ENCODE results near the gene HSPA5. TPM values are rescaled to one million over a fixed set of nuclear protein-coding genes. Genes with fewer than 3 reads are reported as not detected.

The HSPA5 gene
- total and polyA plus RNA-seq, 9 donors, result 67.1 to 309 (median 147) TPM

GRCh38 chr9:125260561-125260960 is 19.4 kb upstream of the HSPA5 start:
- H3K9me3 ChIP-seq, result no peaks in the 10 kb centered on the region
- no peaks in the 10 kb centered on the region for H3K36me3 ChIP-seq
- no peaks in the 10 kb centered on the region for H3K27me3 ChIP-seq
- no peak for TF ChIP-seq POLR2A (IDR thresholded peaks at IDR 0.05)
- TF ChIP-seq EP300 (IDR thresholded peaks at IDR 0.05), result no peak
- TF ChIP-seq CTCF (IDR thresholded peaks at IDR 0.05), result no peak
- H3K27ac ChIP-seq, result no peak overlapping the region
- DNase-seq, result no peak
- intact Hi-C loops (cut with DNase I), result no loop called here
- H3K4me3 ChIP-seq, result no peak overlapping the region
- H3K4me1 ChIP-seq (ENCODE audit: insufficient read depth), result peaks cover 7% of the 10 kb centered on the region

GRCh38 chr9:125258832-125259534 is 17.8 kb upstream of the HSPA5 start:
- WGBS, 3 donors, result 67 to 77% (median 74%) methylated on average over 2 of the region's 2 CpGs
- H3K27me3 ChIP-seq, result no peaks in the 10 kb centered on the region
- no peak for DNase-seq
- no peak for TF ChIP-seq CTCF (IDR thresholded peaks at IDR 0.05)
- TF ChIP-seq POLR2A (IDR thresholded peaks at IDR 0.05), result no peak
- no peak for TF ChIP-seq EP300 (IDR thresholded peaks at IDR 0.05)
- H3K4me1 ChIP-seq (ENCODE audit: insufficient read depth), result peaks cover 4% of the 10 kb centered on the region
- H3K27ac ChIP-seq, result no peak overlapping the region
- no peaks in the 10 kb centered on the region for H3K36me3 ChIP-seq
- H3K9me3 ChIP-seq, result no peaks in the 10 kb centered on the region
- intact Hi-C loops (cut with DNase I), result no loop called here
- no peak overlapping the region for H3K4me3 ChIP-seq

- DNase-seq, result no peak
- Histone ChIP-seq H3K27me3 (no peaks in the 10 kb centered on the region), H3K4me3 (no peak overlapping the region), H3K27ac (no peak overlapping the region), H3K4me1 (ENCODE audit: insufficient read depth) (no peaks in the 10 kb centered on the region), H3K36me3 (no peaks in the 10 kb centered on the region), H3K9me3 (no peaks in the 10 kb centered on the region)
- intact Hi-C loops (cut with DNase I), result no loop called here
- TF ChIP-seq CTCF (IDR thresholded peaks at IDR 0.05), result no peak
- 87 to 93% (median 88%) methylated on average over 6 of the region's 6 CpGs for WGBS, 3 donors
These were observed 17.1 kb upstream of the HSPA5 start for GRCh38 chr9:125258160-125258785.

GRCh38 chr9:125255781-125256391 is 14.7 kb upstream of the HSPA5 start:
- Histone ChIP-seq H3K27ac (no peak overlapping the region), H3K4me3 (no peak overlapping the region), H3K4me1 (ENCODE audit: insufficient read depth) (no peaks in the 10 kb centered on the region), H3K27me3 (no peaks in the 10 kb centered on the region), H3K36me3 (no peaks in the 10 kb centered on the region), H3K9me3 (no peaks in the 10 kb centered on the region)
- intact Hi-C loops (cut with DNase I), result no loop called here
- TF ChIP-seq EP300 (IDR thresholded peaks at IDR 0.05) (no peak), CTCF (IDR thresholded peaks at IDR 0.05) (no peak), POLR2A (IDR thresholded peaks at IDR 0.05) (no peak)
- WGBS, 3 donors, result 9 to 16% (median 12%) methylated on average over 2 of the region's 2 CpGs
- DNase-seq, result no peak

Measured in ovary (tissue), 9 donors.